ENCODE results near the gene HIVEP3. TPM values are rescaled to one million over a fixed set of nuclear protein-coding genes. Genes with fewer than 3 reads are reported as not detected.

The HIVEP3 gene
- total RNA-seq, 1 experiment from 2014 or later, result 1.2 TPM

DNA sequence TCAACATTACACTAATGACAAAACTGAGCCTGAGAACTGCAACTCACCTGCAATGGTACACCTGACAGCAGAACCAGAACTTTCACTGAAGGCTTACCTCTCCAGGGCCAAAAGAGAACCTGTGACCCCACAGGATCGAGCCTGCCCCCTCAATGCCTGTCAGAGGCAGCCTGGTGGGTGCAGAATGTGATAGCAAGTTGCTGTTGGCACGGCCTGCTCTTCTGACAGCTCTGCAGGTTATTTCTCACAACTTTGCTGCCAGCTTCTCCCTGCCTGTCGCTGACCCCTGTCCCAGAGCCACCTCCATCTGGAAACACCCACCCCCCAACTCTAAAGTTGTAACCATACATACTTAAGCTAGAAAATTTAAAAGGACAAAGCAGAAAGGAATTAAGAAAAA is 35.2 kb downstream of the HIVEP3 start:
- TF ChIP-seq CTCF (IDR thresholded peaks at IDR 0.05; ENCODE audit: unreplicated experiment), result no peak

GRCh38 chr1:41882486-41882885 is 36.2 kb downstream of the HIVEP3 start:
- Mint-ChIP-seq H3K4me3 (ENCODE audit: unreplicated experiment) (no peak overlapping the region), H3K27me3 (ENCODE audit: insufficient read depth, unreplicated experiment) (no peaks in the 10 kb centered on the region), H3K9me3 (ENCODE audit: unreplicated experiment) (no peaks in the 10 kb centered on the region), H3K4me1 (ENCODE audit: insufficient read depth, unreplicated experiment) (no peaks in the 10 kb centered on the region), H3K27ac (ENCODE audit: low read depth, unreplicated experiment) (no peak overlapping the region), H3K36me3 (ENCODE audit: insufficient read depth, unreplicated experiment) (no peaks in the 10 kb centered on the region)
- intact Hi-C loops (cut with micrococcal nuclease), result no loop called here
- no peak for DNase-seq (ENCODE audit: unreplicated experiment)
- BruUV-seq (replicated peaks), result no TSS peak
- POLR2A ChIA-PET, result no interaction called here
- CTCF ChIA-PET, result no interaction called here
- no peak for TF ChIP-seq CTCF (IDR thresholded peaks at IDR 0.05; ENCODE audit: unreplicated experiment)

More for the DNA sequence above, 35.2 kb downstream of the HIVEP3 start:
- BruUV-seq (replicated peaks), result no TSS peak
- Mint-ChIP-seq H3K27ac (ENCODE audit: low read depth, unreplicated experiment) (no peak overlapping the region), H3K27me3 (ENCODE audit: insufficient read depth, unreplicated experiment) (no peaks in the 10 kb centered on the region), H3K4me1 (ENCODE audit: insufficient read depth, unreplicated experiment) (no peaks in the 10 kb centered on the region), H3K9me3 (ENCODE audit: unreplicated experiment) (no peaks in the 10 kb centered on the region), H3K4me3 (ENCODE audit: unreplicated experiment) (no peak overlapping the region), H3K36me3 (ENCODE audit: insufficient read depth, unreplicated experiment) (no peaks in the 10 kb centered on the region)
- POLR2A ChIA-PET, result interaction anchor here (0.6 kb wide), 1 partner anchor 610 kb away, joined by 3 read pairs; no protein-coding TSS in a partner anchor
- CTCF ChIA-PET, result no interaction called here
- intact Hi-C loops (cut with micrococcal nuclease), result no loop called here
- DNase-seq (ENCODE audit: unreplicated experiment), result no peak

DNA sequence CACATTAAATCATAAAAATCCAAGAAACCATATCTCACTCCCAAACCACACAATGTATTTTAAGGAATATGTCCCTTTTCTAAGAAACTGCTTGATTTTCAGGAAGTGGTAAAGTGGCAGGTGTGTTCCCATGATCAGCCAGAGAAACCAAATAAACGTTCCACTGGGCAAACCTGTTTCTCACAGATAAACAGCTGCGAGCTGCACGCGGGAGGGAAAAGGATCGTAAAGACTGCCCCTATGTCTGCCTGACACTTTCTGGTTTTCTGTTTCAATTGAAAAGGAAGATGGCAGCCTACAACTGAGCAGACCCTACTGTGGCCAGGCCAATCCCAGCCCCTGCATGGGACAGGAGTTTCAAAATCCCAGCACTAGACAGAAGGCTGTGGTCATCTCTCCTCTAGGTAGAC is 36.6 kb downstream of the HIVEP3 start:
- ChIA-PET POLR2A (no interaction called here), CTCF (interaction anchor here (1.0 kb wide), 1 partner anchor 8 kb away, joined by 3 read pairs; no protein-coding TSS in a partner anchor)
- Mint-ChIP-seq H3K36me3 (ENCODE audit: insufficient read depth, unreplicated experiment) (no peaks in the 10 kb centered on the region), H3K4me3 (ENCODE audit: unreplicated experiment) (no peak overlapping the region), H3K9me3 (ENCODE audit: unreplicated experiment) (no peaks in the 10 kb centered on the region), H3K27ac (ENCODE audit: low read depth, unreplicated experiment) (no peak overlapping the region), H3K27me3 (ENCODE audit: insufficient read depth, unreplicated experiment) (no peaks in the 10 kb centered on the region), H3K4me1 (ENCODE audit: insufficient read depth, unreplicated experiment) (no peaks in the 10 kb centered on the region)
- no peak for TF ChIP-seq CTCF (IDR thresholded peaks at IDR 0.05; ENCODE audit: unreplicated experiment)
- no peak for DNase-seq (ENCODE audit: unreplicated experiment)
- BruUV-seq (replicated peaks), result no TSS peak
- intact Hi-C loops (cut with micrococcal nuclease), result no loop called here

DNA sequence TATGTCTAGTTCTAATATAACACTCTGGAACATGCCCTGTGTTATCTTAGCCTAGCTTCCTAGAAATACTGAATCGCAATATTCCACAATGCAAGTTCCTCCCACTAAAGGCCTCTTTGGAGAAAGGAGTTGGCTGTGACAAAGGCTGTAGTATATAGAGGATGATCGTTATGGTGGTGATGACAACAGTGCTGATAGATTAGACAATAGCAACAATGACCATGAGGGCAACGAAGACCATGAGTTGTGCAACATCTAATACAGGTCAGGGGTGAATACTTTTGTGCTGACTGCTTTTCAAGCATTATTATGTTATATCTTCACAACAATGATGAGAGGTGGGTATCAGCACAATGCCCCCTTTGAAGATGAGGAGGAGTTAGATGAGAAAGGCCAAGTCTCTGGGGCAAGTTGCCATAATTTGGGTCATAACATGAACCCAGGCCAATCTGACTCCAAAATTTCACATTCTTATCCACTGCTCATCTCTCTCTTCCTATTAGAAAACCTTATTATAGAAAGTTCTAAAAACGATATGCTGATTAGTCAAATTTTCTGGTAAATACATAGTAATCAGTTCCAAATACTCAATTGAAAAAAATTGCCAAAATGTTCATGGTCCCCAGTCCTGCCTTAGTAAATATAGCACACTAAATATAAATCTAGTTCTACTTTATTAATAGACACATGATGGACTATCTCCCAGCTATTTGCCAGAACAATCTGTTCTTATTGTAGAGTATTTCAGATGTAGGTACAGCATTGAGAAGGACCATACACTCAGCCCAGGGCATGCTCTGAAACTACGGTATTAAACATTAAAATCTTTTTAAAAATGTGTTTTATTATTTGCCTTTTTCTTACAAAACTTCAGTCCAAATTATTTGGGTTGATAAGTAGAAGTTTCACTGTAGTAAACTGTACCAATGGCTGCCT is 37.5 kb downstream of the HIVEP3 start:
- ChIA-PET POLR2A (no interaction called here), CTCF (interaction anchor here (1.0 kb wide), 1 partner anchor 9 kb away, joined by 3 read pairs; no protein-coding TSS in a partner anchor)
- Mint-ChIP-seq H3K4me3 (ENCODE audit: unreplicated experiment) (no peak overlapping the region), H3K27me3 (ENCODE audit: insufficient read depth, unreplicated experiment) (no peaks in the 10 kb centered on the region), H3K27ac (ENCODE audit: low read depth, unreplicated experiment) (no peak overlapping the region), H3K9me3 (ENCODE audit: unreplicated experiment) (no peaks in the 10 kb centered on the region), H3K4me1 (ENCODE audit: insufficient read depth, unreplicated experiment) (no peaks in the 10 kb centered on the region), H3K36me3 (ENCODE audit: insufficient read depth, unreplicated experiment) (no peaks in the 10 kb centered on the region)
- intact Hi-C loops (cut with micrococcal nuclease), result no loop called here
- DNase-seq (ENCODE audit: unreplicated experiment), result no peak
- BruUV-seq (replicated peaks), result no TSS peak
- TF ChIP-seq CTCF (IDR thresholded peaks at IDR 0.05; ENCODE audit: unreplicated experiment), result no peak

All from MCF 10A (cell line).